ENCODE measurements around the gene POLR1D.

Gene POLR1D

DNA sequence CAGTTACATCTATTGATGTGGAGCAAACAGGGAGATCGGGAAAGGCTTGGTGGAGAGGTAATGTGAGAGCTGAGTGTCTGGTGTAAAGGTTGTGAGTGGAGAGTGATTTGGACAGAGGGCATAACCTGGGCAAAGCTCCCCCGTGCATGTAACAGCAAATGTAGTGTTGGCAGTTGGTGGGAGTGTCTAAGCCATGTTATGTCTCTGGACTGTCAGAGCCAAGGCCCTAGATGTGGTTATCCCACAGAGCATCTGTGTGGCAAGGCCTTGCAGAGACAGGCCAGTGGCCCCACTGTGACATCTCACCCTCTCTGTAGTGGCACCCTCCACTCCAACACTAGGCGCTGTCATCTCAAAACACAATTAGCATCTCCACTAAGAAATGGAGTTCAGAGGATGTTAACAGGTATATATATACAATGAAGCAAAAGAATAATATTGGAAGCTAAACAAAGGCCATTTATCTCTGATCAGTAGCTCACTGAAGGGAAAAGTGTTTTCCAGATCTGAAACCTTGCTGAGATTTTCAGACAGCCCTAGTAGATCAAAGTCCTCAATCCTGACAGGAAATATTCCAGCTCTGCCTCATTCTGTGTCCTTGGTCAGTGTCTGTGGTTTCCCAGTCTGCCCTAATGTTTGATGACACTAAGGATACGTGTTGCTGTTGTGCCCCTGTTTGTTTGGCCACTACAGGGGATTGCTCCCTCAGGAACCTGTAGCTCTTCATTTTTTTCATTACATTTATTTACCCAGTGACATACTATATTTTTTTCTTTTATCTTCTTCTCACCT is 20.2 kb downstream of the POLR1D start:
- DNase-seq: no peak

DNA sequence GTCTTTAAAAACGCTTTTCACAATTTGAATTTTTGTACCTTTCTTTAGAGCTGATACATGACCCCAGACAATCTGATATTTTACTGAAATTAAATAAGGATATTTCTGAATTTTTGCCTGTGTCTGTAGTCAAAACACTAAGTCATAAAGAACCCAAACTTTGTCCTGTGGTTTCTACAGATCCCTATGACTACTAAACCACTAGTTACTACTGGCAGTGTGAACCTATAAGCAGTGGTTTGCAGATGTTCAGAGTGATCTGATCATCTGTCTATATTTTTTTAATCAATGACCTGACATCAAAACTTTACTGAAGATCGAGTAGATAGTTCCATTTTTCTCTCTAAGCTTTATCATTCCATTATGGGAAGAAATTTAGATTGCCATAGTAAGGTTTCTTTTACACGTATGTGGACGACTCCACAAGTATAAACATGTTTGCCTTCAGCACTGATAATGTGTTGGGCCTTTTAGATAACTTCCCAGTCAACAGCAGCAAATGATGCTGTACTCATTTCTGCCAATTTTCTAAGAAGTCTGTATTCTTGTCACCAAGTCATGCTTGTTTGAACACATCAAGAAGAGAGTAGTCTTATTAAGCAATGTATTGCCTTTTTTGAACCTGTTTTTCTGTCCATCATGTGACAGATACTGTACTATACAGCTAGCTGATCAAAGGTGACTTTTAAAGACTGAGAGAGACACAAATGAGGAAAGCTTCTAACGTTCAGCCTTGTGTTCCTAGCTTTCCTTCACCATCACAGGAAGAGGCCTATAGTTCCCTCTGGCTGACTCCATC is 21.8 kb downstream of the POLR1D start:
- DNase-seq: no peak

- DNase-seq: no peak
Observed at GRCh38 chr13:27644302-27644701, 22.6 kb downstream of the POLR1D start.

DNA sequence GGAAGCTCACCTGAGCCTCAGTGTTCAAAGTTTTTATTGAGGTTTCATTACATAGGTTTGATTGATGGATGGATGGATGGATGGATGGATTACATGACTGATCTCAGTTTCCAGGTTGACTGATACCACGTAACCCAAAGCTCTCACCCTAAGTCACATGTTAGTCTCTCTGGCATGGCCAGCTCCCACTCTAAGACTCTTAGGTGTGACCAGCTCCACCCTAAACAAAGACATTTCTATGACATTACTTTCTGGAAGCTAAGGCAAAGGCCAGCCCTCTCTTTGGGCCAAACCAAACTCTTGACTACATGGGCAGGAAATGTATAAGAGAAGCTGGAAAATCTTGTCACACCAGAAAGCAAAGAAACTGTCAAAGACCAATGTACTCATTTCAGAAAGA is 28.6 kb downstream of the POLR1D start:
- no peak for DNase-seq

GRCh38 chr13:27654059-27654458 is 32.4 kb downstream of the POLR1D start:
- DNase-seq: no peak

GRCh38 chr13:27654816-27655215 is 33.1 kb downstream of the POLR1D start:
- DNase-seq: no peak

DNA sequence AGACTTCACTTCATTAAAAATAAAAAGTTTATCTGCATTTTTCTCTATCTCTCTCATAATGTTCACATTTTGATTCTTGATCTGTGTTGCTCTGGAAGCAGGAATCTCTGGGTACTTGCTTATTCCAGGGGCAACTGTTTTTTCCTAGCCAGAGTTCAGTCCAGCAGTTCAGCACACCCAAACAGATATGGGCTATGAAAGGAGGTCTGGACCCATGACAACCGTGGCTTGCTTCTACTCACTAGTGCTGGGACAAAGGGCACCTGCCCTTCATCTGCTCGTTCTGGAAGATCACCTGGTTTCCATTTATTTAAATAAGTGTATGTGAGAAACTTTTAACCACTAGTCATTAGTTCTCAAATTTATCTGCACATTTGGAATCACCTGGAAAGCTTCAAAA is 36.0 kb downstream of the POLR1D start:
- DNase-seq: no peak

DNA sequence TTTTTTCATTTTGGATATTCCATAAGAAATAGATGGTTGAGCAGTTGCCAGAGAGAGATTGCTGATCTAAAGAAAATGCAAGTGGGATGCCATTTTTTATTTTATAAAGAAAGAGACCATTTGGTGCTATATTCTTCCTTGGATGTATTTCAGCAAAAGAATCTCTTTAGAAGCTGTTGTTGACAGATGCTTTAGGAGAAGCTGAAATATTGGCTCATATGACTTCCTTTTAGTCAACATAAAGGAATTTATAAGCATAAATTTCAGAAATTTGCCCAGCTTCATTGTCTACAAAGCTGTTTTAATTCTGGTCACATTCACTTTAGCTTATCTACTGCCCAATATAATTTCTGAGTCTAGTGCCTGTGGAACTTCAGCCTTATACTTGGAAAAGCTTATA is 36.9 kb downstream of the POLR1D start:
- DNase-seq: no peak

DNA sequence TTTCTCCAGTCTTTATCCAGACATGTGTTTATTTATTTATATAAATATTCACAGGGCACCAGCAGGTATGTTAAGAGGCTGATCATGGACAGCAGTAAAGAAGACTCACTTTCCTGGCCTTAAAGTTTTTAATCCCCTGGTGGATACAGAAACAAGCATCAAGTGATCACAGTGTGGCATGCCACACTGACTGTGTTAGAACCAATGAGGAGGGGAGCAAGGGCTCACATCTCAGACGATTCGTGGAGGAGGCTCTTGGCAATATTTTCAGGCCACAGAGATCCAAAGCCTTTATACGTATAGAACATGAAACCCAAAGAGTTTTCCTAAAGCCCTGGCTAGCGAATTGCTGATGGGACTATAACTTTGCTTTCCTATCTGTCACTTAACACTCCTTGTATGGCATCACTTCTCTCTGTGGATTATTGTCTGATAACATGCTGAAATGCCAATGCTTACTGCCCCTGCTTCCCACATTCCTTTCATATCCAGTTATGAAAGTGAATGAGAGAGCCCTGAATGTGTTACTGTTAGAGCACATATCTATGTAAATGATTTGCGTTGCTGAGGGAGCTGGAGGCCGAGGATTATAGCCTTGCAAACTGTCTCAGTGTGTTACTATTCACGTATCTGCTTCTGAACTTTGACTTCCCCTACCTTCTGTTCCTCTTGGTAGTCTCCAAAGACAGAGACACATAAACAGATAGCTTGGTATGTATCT is 37.6 kb downstream of the POLR1D start:
- no peak for DNase-seq

DNA sequence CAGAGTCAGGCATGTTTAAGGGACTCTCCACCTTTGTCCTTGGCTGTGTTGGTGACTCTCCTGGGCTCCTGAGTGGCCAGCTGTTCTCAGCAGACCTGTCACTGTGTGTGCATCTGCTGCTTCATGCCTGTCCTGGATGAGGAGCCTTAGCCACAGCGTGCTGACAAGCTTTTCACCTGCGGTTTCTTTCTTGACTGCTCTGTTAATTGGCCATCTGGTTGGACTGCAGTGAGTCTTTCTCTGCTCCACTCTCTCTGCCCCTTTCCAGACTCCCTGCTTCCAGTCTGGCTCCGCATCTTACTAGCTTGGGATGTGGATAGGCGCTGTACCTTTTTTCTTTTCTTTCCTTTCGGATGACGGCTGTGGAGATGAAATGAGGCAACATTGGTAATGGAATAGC is 38.8 kb downstream of the POLR1D start:
- no peak for DNase-seq

- DNase-seq: no peak
Observed at GRCh38 chr13:27661017-27661416, 39.3 kb downstream of the POLR1D start.

DNA sequence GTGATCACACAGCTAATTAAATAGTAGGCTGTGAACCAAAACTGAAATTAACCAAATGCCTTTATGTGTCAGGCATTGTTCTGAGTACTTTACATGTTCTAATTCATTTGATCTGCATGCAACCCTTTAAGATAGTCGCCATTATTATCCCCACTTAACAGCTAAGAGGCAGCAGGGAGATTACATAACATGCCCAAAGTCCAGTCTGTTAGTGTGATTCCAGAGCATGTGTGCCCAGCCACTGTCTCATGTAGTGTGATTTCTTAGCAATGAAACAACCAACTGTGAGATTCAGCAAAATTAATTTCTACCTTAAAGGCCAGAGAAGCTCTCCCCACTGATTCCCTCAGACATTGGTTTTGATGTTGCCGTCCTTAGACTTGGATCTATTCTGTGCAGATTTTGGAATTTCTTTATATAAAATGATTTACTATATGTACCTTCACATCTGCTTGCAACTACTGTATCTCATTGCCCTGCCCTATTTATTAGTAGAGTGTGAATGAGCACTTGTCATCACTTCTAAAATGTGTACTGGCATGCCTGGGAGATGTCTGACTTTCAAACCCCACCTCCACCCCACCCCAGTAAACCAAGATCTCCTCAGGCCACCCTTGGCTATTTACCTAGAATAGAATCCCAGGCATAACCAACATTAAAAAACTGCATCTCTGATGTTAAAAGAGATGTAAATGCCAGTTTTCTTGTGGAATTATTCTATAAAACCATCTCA is 41.2 kb downstream of the POLR1D start:
- DNase-seq: no peak

- DNase-seq: no peak
Observed at GRCh38 chr13:27663947-27664346, 42.3 kb downstream of the POLR1D start.

DNA sequence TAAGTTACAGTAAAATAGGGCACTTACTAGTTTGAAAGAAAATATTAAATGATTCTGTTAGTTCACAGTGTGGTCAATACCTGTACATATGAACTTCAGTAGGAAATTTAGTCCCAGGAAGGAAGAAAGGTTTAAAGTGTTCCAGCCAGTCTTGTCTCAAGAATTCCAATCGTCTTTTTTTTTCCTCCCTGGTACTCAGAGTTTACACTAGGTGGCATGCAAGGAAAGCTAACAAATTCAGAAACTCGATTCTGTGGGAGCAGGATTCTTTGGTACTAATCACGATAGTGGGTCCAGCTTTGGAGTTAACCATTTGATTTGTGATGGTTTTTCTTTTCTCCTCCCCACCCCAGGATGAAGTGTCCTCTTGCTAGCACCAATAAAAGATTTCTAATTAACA is 43.6 kb downstream of the POLR1D start:
- DNase-seq: no peak

DNA sequence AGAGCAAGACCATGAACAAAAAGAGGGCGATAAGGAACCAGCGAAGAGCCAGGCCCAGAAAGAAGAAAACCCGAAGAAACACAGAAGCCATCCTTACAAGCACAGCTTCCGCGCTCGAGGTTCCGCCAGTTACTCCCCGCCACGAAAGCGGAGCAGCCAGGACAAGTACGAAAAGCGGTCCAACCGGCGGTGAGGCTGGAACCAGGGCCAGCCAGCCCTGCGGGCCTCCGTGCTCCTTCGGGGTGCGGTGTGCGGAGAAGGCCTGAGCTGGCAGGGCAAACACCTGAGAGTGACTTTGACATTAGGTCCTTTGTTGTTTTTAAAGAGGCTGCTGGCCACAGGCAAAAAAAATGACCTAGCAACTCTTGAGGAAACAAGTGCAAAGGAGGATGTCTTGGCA is 44.1 kb downstream of the POLR1D start:
- no peak for DNase-seq

DNA sequence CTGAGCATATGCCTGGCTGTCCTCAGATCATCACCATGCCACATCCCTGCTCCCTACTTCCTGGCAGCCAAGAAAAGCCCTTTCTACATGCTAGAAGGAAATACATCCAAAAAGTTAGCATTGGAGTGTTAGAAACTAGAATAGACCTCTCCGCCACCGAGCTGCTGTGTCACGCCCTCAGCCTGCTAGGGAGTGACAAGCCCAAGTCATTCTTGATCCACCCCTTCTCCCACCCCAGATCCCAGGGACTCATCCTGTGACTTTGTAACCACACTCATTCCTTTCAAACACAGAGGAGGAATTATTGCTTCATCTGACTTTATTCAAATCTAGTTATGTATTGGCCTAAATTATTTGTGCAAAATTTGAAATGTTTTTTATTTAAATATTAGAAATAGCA is 45.3 kb downstream of the POLR1D start:
- no peak for DNase-seq

- DNase-seq: no peak
Observed at GRCh38 chr13:27667946-27668345, 46.3 kb downstream of the POLR1D start.

GRCh38 chr13:27670861-27671260 is 49.2 kb downstream of the POLR1D start:
- no peak for DNase-seq

GRCh38 chr13:27672025-27672424 is 50.3 kb downstream of the POLR1D start:
- no peak for DNase-seq
